PC-3 (cell line): Measurements from ENCODE around the gene TUBA4A.
"Not testable (repeated sequence)": the region's sequence is repeated elsewhere in the genome, so short reads cannot be mapped to it uniquely, and the experiment has no call there.

Experiments
- CTCF ChIP-seq: fragments of 300-600 bp; sonication (generic); conservative IDR thresholded peaks from 2 replicates; pipeline ENCODE4 v1.5.1; 2017; ENCODE audit warnings: antibody characterized with exemption, low read depth, mild to moderate bottlenecking, low read length
- EZH2 ChIP-seq: fragments of 300-600 bp; sonication (generic); IDR thresholded peaks from one replicate; pipeline ENCODE4 v1.6.1; 2017; ENCODE audit warnings: antibody characterized with exemption, mild to moderate bottlenecking, low read length; ENCODE audit not compliant: unreplicated experiment
- EZH2phosphoT487 ChIP-seq: fragments of 300-600 bp; sonication (generic); IDR thresholded peaks from 2 replicates; pipeline ENCODE4 v1.6.1; 2018; ENCODE audit warnings: mild to moderate bottlenecking, antibody characterized with exemption, low read length, borderline replicate concordance

- TF ChIP-seq CTCF, EZH2, EZH2phosphoT487: not testable (repeated sequence)
These were observed 5.2 kb upstream of the TUBA4A start for GRCh38 chr2:219258942-219259341.
